LoVo (cell line): ENCODE data around the gene NTN1.

Experiments used
- DNase-seq: peaks from one replicate; pipeline ENCODE4 v3.0.0-alpha.2; 2016; ENCODE audit warnings: low spot score

NTN1 gene

GRCh38 chr17:9279893-9280292 lies 258.6 kb downstream of the NTN1 start:
- DNase-seq = no peak

- no peak for DNase-seq
These were observed 262.6 kb downstream of the NTN1 start for GRCh38 chr17:9283909-9284308.

- no peak for DNase-seq
These were observed 263.6 kb downstream of the NTN1 start for GRCh38 chr17:9284884-9285283.

- DNase-seq = no peak
These were observed 264.5 kb downstream of the NTN1 start for GRCh38 chr17:9285602-9286427.

- no peak for DNase-seq
These were observed 265.1 kb downstream of the NTN1 start for GRCh38 chr17:9286434-9286833.

- DNase-seq = no peak
These were observed 266.0 kb downstream of the NTN1 start for GRCh38 chr17:9287306-9287705.

GRCh38 chr17:9290226-9290613 lies 268.9 kb downstream of the NTN1 start:
- DNase-seq = no peak

- DNase-seq = peak; percentile 1
These were observed 270.7 kb downstream of the NTN1 start for GRCh38 chr17:9291912-9292560.

GRCh38 chr17:9292561-9292941 lies 271.2 kb downstream of the NTN1 start:
- DNase-seq = no peak
